Osteoblast (primary cell): ENCODE results near the gene PLOD1. TPM values are rescaled to one million over a fixed set of nuclear protein-coding genes. Genes with fewer than 3 reads are reported as not detected.

ENCODE experiments used
- DNase-seq: peaks from one replicate; pipeline ENCODE4 v3.0.0; 2011; ENCODE audit warnings: low spot score, mixed read lengths; ENCODE audit not compliant: insufficient read length; ENCODE audit errors: missing footprints
- H2AFZ ChIP-seq: 2 replicates; pipeline ENCODE4 v1.6.0; 2011; ENCODE audit warnings: mild to moderate bottlenecking, low read length
- H3K27ac ChIP-seq: 2 replicates; pipeline ENCODE4 v1.5.1; 2011; ENCODE audit warnings: mild to moderate bottlenecking, low read depth, low read length, moderate library complexity
- H3K27me3 ChIP-seq: 2 replicates; pipeline ENCODE4 v1.6.0; 2012; ENCODE audit warnings: mild to moderate bottlenecking, control low read depth, inconsistent platforms, low read length, moderate library complexity; ENCODE audit not compliant: insufficient read depth
- H3K36me3 ChIP-seq: 2 replicates; pipeline ENCODE4 v1.5.1; 2011; ENCODE audit warnings: mild to moderate bottlenecking, low read length, control low read depth, moderate library complexity; ENCODE audit not compliant: insufficient read depth
- H3K4me1 ChIP-seq: 2 replicates; pipeline ENCODE4 v1.5.1; 2011; ENCODE audit warnings: mild to moderate bottlenecking, low read length, control low read depth, moderate library complexity; ENCODE audit not compliant: insufficient read depth
- H3K4me2 ChIP-seq: 2 replicates; pipeline ENCODE4 v1.6.0; 2011; ENCODE audit warnings: mild to moderate bottlenecking, low read length; ENCODE audit not compliant: insufficient read depth
- H3K4me3 ChIP-seq: fragments of 200-600 bp; sonication (generic); 3 replicates; pipeline ENCODE4 v1.5.1; 2012; ENCODE audit warnings: mild to moderate bottlenecking, low read length, inconsistent platforms; ENCODE audit not compliant: insufficient read depth
- H3K79me2 ChIP-seq: 2 replicates; pipeline ENCODE4 v1.6.0; 2012; ENCODE audit warnings: mild to moderate bottlenecking, low read length, control low read depth, inconsistent platforms; ENCODE audit not compliant: insufficient read depth
- H3K9me3 ChIP-seq: 2 replicates; pipeline ENCODE4 v1.5.1; 2011; ENCODE audit warnings: low read depth, low read length, control low read depth
- H4K20me1 ChIP-seq: 2 replicates; pipeline ENCODE4 v1.6.0; 2012; ENCODE audit warnings: mild to moderate bottlenecking, low read length, control low read depth; ENCODE audit not compliant: insufficient read depth
- CTCF ChIP-seq: IDR thresholded peaks from 2 replicates; pipeline ENCODE4 v1.5.1; 2011; ENCODE audit warnings: mild to moderate bottlenecking, low read depth, low read length, moderate library complexity; ENCODE audit errors: extremely low read depth
- total RNA-seq: library from RNA; depleted of rRNA; stranded (reverse); fragments of >200 nt; gene quantifications from 2 replicates; pipeline ENCODE4 v1.2.3, GENCODE V29; 2012

PLOD1 gene
- total RNA-seq, 1 donor, result 281 TPM

- Histone ChIP-seq H2AFZ (no peak overlapping the region), H3K4me2 (no peak overlapping the region), H3K9me3 (peaks cover 4% of the 10 kb centered on the region), H4K20me1 (no peaks in the 10 kb centered on the region), H3K27ac (no peak overlapping the region), H3K4me3 (no peak overlapping the region), H3K79me2 (peaks cover 3% of the 10 kb centered on the region), H3K27me3 (no peaks in the 10 kb centered on the region), H3K4me1 (no peaks in the 10 kb centered on the region), H3K36me3 (peaks cover 46% of the 10 kb centered on the region)
- TF ChIP-seq CTCF, result no peak
- peak; percentile 74 for DNase-seq
Measured at GRCh38 chr1:11946647-11947046, 12.1 kb downstream of the PLOD1 start.

GRCh38 chr1:11948822-11949458 lies 14.4 kb downstream of the PLOD1 start:
- H3K4me1 ChIP-seq, result no peaks in the 10 kb centered on the region
- no peaks in the 10 kb centered on the region for H3K27me3 ChIP-seq
- DNase-seq, result peak; percentile 58
- no peak for TF ChIP-seq CTCF
- no peaks in the 10 kb centered on the region for H3K79me2 ChIP-seq
- H3K4me3 ChIP-seq, result no peak overlapping the region
- H2AFZ ChIP-seq, result no peak overlapping the region
- H3K27ac ChIP-seq, result no peak overlapping the region
- H4K20me1 ChIP-seq, result no peaks in the 10 kb centered on the region
- no peak overlapping the region for H3K4me2 ChIP-seq
- H3K36me3 ChIP-seq, result peaks cover 51% of the 10 kb centered on the region
- H3K9me3 ChIP-seq, result peaks cover 4% of the 10 kb centered on the region

- Histone ChIP-seq H4K20me1 (peaks cover 1% of the 10 kb centered on the region), H3K79me2 (no peaks in the 10 kb centered on the region), H3K36me3 (peaks cover 52% of the 10 kb centered on the region), H3K4me2 (no peak overlapping the region), H2AFZ (no peak overlapping the region), H3K9me3 (no peaks in the 10 kb centered on the region), H3K27ac (no peak overlapping the region), H3K27me3 (no peaks in the 10 kb centered on the region), H3K4me1 (no peaks in the 10 kb centered on the region), H3K4me3 (no peak overlapping the region)
- peak; percentile 49 for DNase-seq
- no peak for TF ChIP-seq CTCF
Measured at GRCh38 chr1:11951901-11952300, 17.4 kb downstream of the PLOD1 start.

- Histone ChIP-seq H2AFZ (no peak overlapping the region), H4K20me1 (peaks cover 6% of the 10 kb centered on the region), H3K4me1 (no peaks in the 10 kb centered on the region), H3K4me2 (no peak overlapping the region), H3K79me2 (no peaks in the 10 kb centered on the region), H3K9me3 (no peaks in the 10 kb centered on the region), H3K27ac (no peak overlapping the region), H3K27me3 (no peaks in the 10 kb centered on the region), H3K36me3 (peaks cover 59% of the 10 kb centered on the region), H3K4me3 (no peak overlapping the region)
- peak; percentile 82 for DNase-seq
- TF ChIP-seq CTCF, result no peak
Measured at GRCh38 chr1:11952455-11953109, 18.1 kb downstream of the PLOD1 start.
